K562 (cell line): Measurements from ENCODE around the gene PRLHR. TPM values are rescaled to one million over a fixed set of nuclear protein-coding genes. Genes with fewer than 3 reads are reported as not detected.

Source experiments
- ATAC-seq: fragments of 200-7000 bp; cut with Tn5 transposase; 3 replicates; pipeline ENCODE4 v1.9.1; 2020; ENCODE audit warnings: moderate library complexity
- BruUV-seq: library from RNA; stranded (reverse); fragments of 400-500 nt; replicated peaks from 2 replicates; lab custom pipeline; 2021; lab: Mats Ljungman, UMichigan
- CTCF ChIA-PET: fragments of 300-600 bp; formaldehyde crosslinking; extraction: SDS; loops from one replicate; lab custom pipeline; 2021; ENCODE audit warnings: low intra/inter-chr PET ratio; lab: Yijun Ruan, JAX
- POLR2A ChIA-PET: fragments of 300-600, 350-650 bp; sonication (Branson Sonifier 250); formaldehyde crosslinking; extraction: SDS; loops from one replicate; lab custom pipeline; 2021; ENCODE audit warnings: antibody characterized with exemption, inconsistent platforms; lab: Yijun Ruan, JAX
- DNase-seq, 4 experiments: peaks; one replicate each; pipeline versions ENCODE4 v3.0.0 to v3.0.0-alpha.2; 2011 to 2018; ENCODE audit warnings: low spot score in 3 of 4, mixed read lengths in 3 of 4; ENCODE audit errors: extremely low read depth in 1 of 4
- FAIRE-seq: peaks from 2 replicates; lab custom pipeline; 2011; peaks lifted over from hg19 to GRCh38; lab: Jason Lieb, UNC
- H2AFZ ChIP-seq: 2 replicates; pipeline ENCODE4 v1.6.0; 2011; ENCODE audit warnings: low read depth, low read length, control low read depth, inconsistent platforms
- H3K27ac ChIP-seq: fragments of 200-600 bp; 3 replicates; pipeline ENCODE4 v1.8.0; 2011; ENCODE audit warnings: low read depth, mild to moderate bottlenecking, control low read depth, inconsistent platforms, low read length, moderate library complexity, mixed read lengths; ENCODE audit errors: extremely low read depth
- H3K27me3 ChIP-seq, 2 experiments: fragments of 300-600 bp in 1 of 2; 2 replicates in 1 of 2; 3 replicates in 1 of 2; pipeline versions ENCODE4 v1.6.0 to v1.8.0; 2011; ENCODE audit warnings: inconsistent platforms in 2 of 2, low read length in 2 of 2, mild to moderate bottlenecking in 1 of 2, mixed read lengths in 1 of 2, moderate library complexity in 1 of 2; ENCODE audit not compliant: control insufficient read depth in 2 of 2, insufficient read depth in 2 of 2
- H3K36me3 ChIP-seq: fragments of 300-600 bp; 3 replicates; pipeline ENCODE4 v1.8.0; 2011; ENCODE audit warnings: mild to moderate bottlenecking, low read length, inconsistent platforms; ENCODE audit not compliant: control insufficient read depth, insufficient read depth
- H3K4me1 ChIP-seq, 2 experiments: fragments of 200-600 bp in 1 of 2; replicated peaks in 1 of 2; 2 replicates in 1 of 2; 3 replicates in 1 of 2; pipeline versions ENCODE4 v1.5.1 to v1.8.0; 2011; ENCODE audit warnings: inconsistent platforms in 2 of 2, low read length in 2 of 2, mild to moderate bottlenecking in 1 of 2, mixed read lengths in 1 of 2, moderate library complexity in 1 of 2; ENCODE audit not compliant: control insufficient read depth in 2 of 2, insufficient read depth in 2 of 2
- H3K4me2 ChIP-seq: 2 replicates; pipeline ENCODE4 v1.6.1; 2011; ENCODE audit warnings: low read length, control low read depth, inconsistent platforms, mixed read lengths; ENCODE audit not compliant: insufficient read depth
- H3K4me3 ChIP-seq: fragments of 200-600 bp; sonication (generic), shearing (Covaris generic); 2 replicates; pipeline ENCODE4 v1.5.1; 2016; ENCODE audit warnings: control low read depth, inconsistent platforms
- H3K79me2 ChIP-seq: fragments of 200-600 bp; 3 replicates; pipeline ENCODE4 v1.8.0; 2011; ENCODE audit warnings: low read length, inconsistent platforms; ENCODE audit not compliant: control insufficient read depth, insufficient read depth
- H3K9ac ChIP-seq, 2 experiments: 2 replicates each; pipeline versions ENCODE4 v1.6.0 to v1.6.1; 2011; ENCODE audit warnings: low read depth in 2 of 2, low read length in 2 of 2, control low read depth in 1 of 2, inconsistent platforms in 1 of 2, mild to moderate bottlenecking in 1 of 2, mixed read lengths in 1 of 2; ENCODE audit not compliant: insufficient read depth in 1 of 2
- H3K9me1 ChIP-seq: one replicate; pipeline ENCODE4 v1.6.0; 2011; ENCODE audit warnings: inconsistent platforms, mild to moderate bottlenecking, low read length, moderate library complexity; ENCODE audit not compliant: control insufficient read depth, insufficient read depth
- H3K9me3 ChIP-seq: replicated peaks from 2 replicates; pipeline ENCODE4 v1.5.1; 2011; ENCODE audit warnings: low read depth, low read length, inconsistent platforms; ENCODE audit not compliant: control insufficient read depth, insufficient read depth
- H4K20me1 ChIP-seq: replicated peaks from 2 replicates; pipeline ENCODE4 v1.6.1; 2011; ENCODE audit warnings: low read length, inconsistent platforms, mixed read lengths; ENCODE audit not compliant: control insufficient read depth, insufficient read depth
- CBFA2T3 ChIP-seq: fragments of 450-650 bp; IDR thresholded peaks from 2 replicates; pipeline ENCODE4 v1.6.1; 2017
- CBFB ChIP-seq: sonication (generic); formaldehyde crosslinking; IDR thresholded peaks from 2 replicates; pipeline ENCODE4 v1.4.0; 2020; ENCODE audit warnings: mild to moderate bottlenecking, missing genetic modification reagents
- ESRRB ChIP-seq: fragments of 250-450 bp; sonication (Bioruptor Pico); IDR thresholded peaks from 2 replicates; pipeline ENCODE4 v1.5.0; 2020; ENCODE audit warnings: mild to moderate bottlenecking, moderate library complexity, borderline replicate concordance
- ETV1 ChIP-seq: fragments of 450-650 bp; conservative IDR thresholded peaks from 2 replicates; pipeline ENCODE4 v1.6.1; 2016; ENCODE audit warnings: missing genetic modification characterization, control low read depth, low read depth, missing compliant biosample characterization
- FOXP1 ChIP-seq: sonication (generic); formaldehyde crosslinking; IDR thresholded peaks from 2 replicates; pipeline ENCODE4 v1.8.0; 2022; ENCODE audit warnings: mild to moderate bottlenecking, missing genetic modification reagents
- PHB ChIP-seq: fragments of 250-450 bp; sonication (Bioruptor Pico); IDR thresholded peaks from 2 replicates; pipeline ENCODE4 v1.5.0; 2021
- SIX5 ChIP-seq, 2 experiments: IDR thresholded peaks; 2 replicates each; pipeline ENCODE4 v1.6.1; 2011; ENCODE audit warnings: low read length in 2 of 2, borderline replicate concordance in 1 of 2, low read depth in 1 of 2, mild to moderate bottlenecking in 1 of 2, moderate library complexity in 1 of 2; ENCODE audit not compliant: insufficient read depth in 1 of 2
- TCF3 ChIP-seq: sonication (generic); formaldehyde crosslinking; IDR thresholded peaks from 2 replicates; pipeline ENCODE4 v1.4.0; 2020; ENCODE audit warnings: mild to moderate bottlenecking, missing genetic modification reagents
- WGBS: fragments of 100-300 bp; shearing (Covaris generic); methylation state at CpG from one replicate; pipeline ENCODE4 v1.1.6; 2016; ENCODE audit warnings: low coverage, mixed read lengths; ENCODE audit not compliant: insufficient coverage; ENCODE audit errors: missing lambda C conversion rate; 5-methylcytosine and 5-hydroxymethylcytosine counted together
- in situ Hi-C: fragments of 300-500 bp; cut with MboI; formaldehyde crosslinking; loops from 4 replicates; pipeline ENCODE4 v1.15.0; 2018; ENCODE audit warnings: inconsistent platforms, mixed read lengths
- intact Hi-C: fragments of 100-400 bp; cut with micrococcal nuclease; formaldehyde crosslinking; loops from 2 replicates; pipeline ENCODE4 v1.14.2; 2022
- polyA plus RNA-seq, 8 experiments: library from polyadenylated mRNA; depleted of rRNA in 4 of 8; stranded (reverse) in 5 of 8; unstranded in 3 of 8; fragments of >200 nt; fragmentation: Nextera tagmentation in 2 of 8; fragmentation: Illumina TruSeq in 1 of 8; extraction: Ambion mirVana in 2 of 8; extraction: Trizol in 1 of 8; gene quantifications; 2 replicates each; pipeline versions ENCODE4 v1.2.1 to v1.2.3, GENCODE V29; 2011 to 2014; ENCODE audit warnings: inconsistent platforms in 1 of 8, missing spikeins in 1 of 8
- total RNA-seq, 7 experiments: library from RNA; depleted of rRNA in 6 of 7; stranded (reverse); fragments of >200 nt in 6 of 7; fragmentation: Illumina TruSeq in 2 of 7; extraction: Trizol in 2 of 7; gene quantifications; 2 replicates each; pipeline versions ENCODE4 v1.2.1 to v1.2.3, GENCODE V29; 2011 to 2021; ENCODE audit warnings: low replicate concordance in 1 of 7
- TF ChIP-seq, protein P1 (sequence below), 2 experiments: fragments of 450-650 bp; IDR thresholded peaks; 2 replicates each; pipeline ENCODE4 v1.6.1; 2018; ENCODE audit warnings: mild to moderate bottlenecking in 2 of 2, low read depth in 1 of 2; ENCODE audit not compliant: partially characterized antibody in 2 of 2
- TF ChIP-seq, protein P2 (sequence below): fragments of 250-450 bp; sonication (Bioruptor Pico); IDR thresholded peaks from 2 replicates; pipeline ENCODE4 v1.8.0; 2021; ENCODE audit warnings: borderline replicate concordance, mild to moderate bottlenecking, moderate library complexity; ENCODE audit not compliant: poor library complexity, severe bottlenecking
- TF ChIP-seq, protein P3 (sequence below), 2 experiments: fragments of 150-350 bp in 1 of 2; IDR thresholded peaks; 2 replicates each; pipeline ENCODE4 v1.6.1; 2012 to 2016; ENCODE audit warnings: low read depth in 2 of 2, low read length in 2 of 2, mild to moderate bottlenecking in 1 of 2, moderate library complexity in 1 of 2
- TF ChIP-seq, protein P4 (sequence below): fragments of 450-650 bp; formaldehyde crosslinking; IDR thresholded peaks from 2 replicates; pipeline ENCODE4 v1.4.0; 2020; ENCODE audit warnings: mild to moderate bottlenecking, moderate library complexity

Gene PRLHR
- total and polyA plus RNA-seq, 9 of the 15 experiments (the other 6 are each of a cell fraction or from before 2014, with no cell fraction given) = not detected

DNA sequence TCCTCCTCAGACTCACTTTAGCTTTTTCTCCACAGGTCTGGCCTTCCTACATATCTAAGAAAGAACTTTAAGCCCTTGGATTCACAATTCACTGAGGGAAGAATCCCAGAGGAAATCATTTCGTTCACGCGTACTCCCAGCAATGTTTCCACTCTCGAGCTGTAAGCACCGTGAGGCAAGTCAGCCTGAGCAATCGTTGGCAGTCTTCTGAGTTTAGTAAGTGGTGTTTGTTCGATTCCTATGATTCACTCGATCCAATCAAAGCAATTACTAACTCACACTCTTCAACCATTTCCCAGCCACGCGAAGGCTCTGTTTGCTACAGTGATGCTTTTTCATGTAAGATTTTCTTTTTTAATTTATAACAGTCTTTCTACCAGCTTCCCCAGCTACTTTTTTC lies 10.2 kb upstream of the PRLHR start:
- Histone ChIP-seq H2AFZ (no peak overlapping the region), H3K9me3 (no peaks in the 10 kb centered on the region), H3K4me1 (no peaks in the 10 kb centered on the region), H3K4me3 (no peak overlapping the region), H4K20me1 (no peaks in the 10 kb centered on the region), H3K27me3 (peaks cover 0 to 5% of the 10 kb centered on the region in 2 experiments; a peak in 1 of 5 replicates), H3K79me2 (no peaks in the 10 kb centered on the region), H3K27ac (no peak overlapping the region), H3K9me1 (no peaks in the 10 kb centered on the region), H3K4me2 (no peak overlapping the region), H3K36me3 (no peaks in the 10 kb centered on the region), H3K9ac (no peak overlapping the region)
- no peak for DNase-seq
- TF ChIP-seq, protein P1, sequence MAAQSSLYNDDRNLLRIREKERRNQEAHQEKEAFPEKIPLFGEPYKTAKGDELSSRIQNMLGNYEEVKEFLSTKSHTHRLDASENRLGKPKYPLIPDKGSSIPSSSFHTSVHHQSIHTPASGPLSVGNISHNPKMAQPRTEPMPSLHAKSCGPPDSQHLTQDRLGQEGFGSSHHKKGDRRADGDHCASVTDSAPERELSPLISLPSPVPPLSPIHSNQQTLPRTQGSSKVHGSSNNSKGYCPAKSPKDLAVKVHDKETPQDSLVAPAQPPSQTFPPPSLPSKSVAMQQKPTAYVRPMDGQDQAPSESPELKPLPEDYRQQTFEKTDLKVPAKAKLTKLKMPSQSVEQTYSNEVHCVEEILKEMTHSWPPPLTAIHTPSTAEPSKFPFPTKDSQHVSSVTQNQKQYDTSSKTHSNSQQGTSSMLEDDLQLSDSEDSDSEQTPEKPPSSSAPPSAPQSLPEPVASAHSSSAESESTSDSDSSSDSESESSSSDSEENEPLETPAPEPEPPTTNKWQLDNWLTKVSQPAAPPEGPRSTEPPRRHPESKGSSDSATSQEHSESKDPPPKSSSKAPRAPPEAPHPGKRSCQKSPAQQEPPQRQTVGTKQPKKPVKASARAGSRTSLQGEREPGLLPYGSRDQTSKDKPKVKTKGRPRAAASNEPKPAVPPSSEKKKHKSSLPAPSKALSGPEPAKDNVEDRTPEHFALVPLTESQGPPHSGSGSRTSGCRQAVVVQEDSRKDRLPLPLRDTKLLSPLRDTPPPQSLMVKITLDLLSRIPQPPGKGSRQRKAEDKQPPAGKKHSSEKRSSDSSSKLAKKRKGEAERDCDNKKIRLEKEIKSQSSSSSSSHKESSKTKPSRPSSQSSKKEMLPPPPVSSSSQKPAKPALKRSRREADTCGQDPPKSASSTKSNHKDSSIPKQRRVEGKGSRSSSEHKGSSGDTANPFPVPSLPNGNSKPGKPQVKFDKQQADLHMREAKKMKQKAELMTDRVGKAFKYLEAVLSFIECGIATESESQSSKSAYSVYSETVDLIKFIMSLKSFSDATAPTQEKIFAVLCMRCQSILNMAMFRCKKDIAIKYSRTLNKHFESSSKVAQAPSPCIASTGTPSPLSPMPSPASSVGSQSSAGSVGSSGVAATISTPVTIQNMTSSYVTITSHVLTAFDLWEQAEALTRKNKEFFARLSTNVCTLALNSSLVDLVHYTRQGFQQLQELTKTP (IDR thresholded peaks at IDR 0.05; ENCODE audit: low read depth in 1 of 2, partially characterized antibody in 2 of 2) = no peak
- TF ChIP-seq TCF3 (CRISPR knock-in tag) = no peak
- TF ChIP-seq FOXP1 = no peak
- TF ChIP-seq, protein P2, sequence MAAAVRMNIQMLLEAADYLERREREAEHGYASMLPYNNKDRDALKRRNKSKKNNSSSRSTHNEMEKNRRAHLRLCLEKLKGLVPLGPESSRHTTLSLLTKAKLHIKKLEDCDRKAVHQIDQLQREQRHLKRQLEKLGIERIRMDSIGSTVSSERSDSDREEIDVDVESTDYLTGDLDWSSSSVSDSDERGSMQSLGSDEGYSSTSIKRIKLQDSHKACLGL (CRISPR knock-in tag) = no peak
- TF ChIP-seq, protein P3, sequence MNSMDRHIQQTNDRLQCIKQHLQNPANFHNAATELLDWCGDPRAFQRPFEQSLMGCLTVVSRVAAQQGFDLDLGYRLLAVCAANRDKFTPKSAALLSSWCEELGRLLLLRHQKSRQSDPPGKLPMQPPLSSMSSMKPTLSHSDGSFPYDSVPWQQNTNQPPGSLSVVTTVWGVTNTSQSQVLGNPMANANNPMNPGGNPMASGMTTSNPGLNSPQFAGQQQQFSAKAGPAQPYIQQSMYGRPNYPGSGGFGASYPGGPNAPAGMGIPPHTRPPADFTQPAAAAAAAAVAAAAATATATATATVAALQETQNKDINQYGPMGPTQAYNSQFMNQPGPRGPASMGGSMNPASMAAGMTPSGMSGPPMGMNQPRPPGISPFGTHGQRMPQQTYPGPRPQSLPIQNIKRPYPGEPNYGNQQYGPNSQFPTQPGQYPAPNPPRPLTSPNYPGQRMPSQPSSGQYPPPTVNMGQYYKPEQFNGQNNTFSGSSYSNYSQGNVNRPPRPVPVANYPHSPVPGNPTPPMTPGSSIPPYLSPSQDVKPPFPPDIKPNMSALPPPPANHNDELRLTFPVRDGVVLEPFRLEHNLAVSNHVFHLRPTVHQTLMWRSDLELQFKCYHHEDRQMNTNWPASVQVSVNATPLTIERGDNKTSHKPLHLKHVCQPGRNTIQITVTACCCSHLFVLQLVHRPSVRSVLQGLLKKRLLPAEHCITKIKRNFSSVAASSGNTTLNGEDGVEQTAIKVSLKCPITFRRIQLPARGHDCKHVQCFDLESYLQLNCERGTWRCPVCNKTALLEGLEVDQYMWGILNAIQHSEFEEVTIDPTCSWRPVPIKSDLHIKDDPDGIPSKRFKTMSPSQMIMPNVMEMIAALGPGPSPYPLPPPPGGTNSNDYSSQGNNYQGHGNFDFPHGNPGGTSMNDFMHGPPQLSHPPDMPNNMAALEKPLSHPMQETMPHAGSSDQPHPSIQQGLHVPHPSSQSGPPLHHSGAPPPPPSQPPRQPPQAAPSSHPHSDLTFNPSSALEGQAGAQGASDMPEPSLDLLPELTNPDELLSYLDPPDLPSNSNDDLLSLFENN (IDR thresholded peaks at IDR 0.05; ENCODE audit: low read depth in 2 of 2, low read length in 2 of 2) = no peak
- TF ChIP-seq CBFA2T3 = no peak
- no peak for TF ChIP-seq PHB (CRISPR knock-in tag)
- no peak for TF ChIP-seq ESRRB (CRISPR knock-in tag)
- no peak for TF ChIP-seq ETV1 (tag)
- TF ChIP-seq, protein P4, sequence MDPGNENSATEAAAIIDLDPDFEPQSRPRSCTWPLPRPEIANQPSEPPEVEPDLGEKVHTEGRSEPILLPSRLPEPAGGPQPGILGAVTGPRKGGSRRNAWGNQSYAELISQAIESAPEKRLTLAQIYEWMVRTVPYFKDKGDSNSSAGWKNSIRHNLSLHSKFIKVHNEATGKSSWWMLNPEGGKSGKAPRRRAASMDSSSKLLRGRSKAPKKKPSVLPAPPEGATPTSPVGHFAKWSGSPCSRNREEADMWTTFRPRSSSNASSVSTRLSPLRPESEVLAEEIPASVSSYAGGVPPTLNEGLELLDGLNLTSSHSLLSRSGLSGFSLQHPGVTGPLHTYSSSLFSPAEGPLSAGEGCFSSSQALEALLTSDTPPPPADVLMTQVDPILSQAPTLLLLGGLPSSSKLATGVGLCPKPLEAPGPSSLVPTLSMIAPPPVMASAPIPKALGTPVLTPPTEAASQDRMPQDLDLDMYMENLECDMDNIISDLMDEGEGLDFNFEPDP (CRISPR knock-in tag) = no peak
- no peak for TF ChIP-seq CBFB
- no peak for TF ChIP-seq SIX5 (IDR thresholded peaks at IDR 0.05; ENCODE audit: borderline replicate concordance in 1 of 2, insufficient read depth in 1 of 2, low read depth in 1 of 2, low read length in 2 of 2)
- FAIRE-seq = no peak
- ChIA-PET CTCF (no interaction called here), POLR2A (interaction anchor here (0.6 to 0.7 kb wide), 2 partner anchors 10 to 802 kb away, joined by 3 to 4 read pairs; no protein-coding TSS in a partner anchor)
- no peak for ATAC-seq
- BruUV-seq = no TSS peak
- in situ Hi-C loops (no loop called here), intact Hi-C loops (no loop called here)
- WGBS = 16% methylated on average over 10 of the region's 10 CpGs
